ENCODE data around the gene SEMA5A. TPM values are rescaled to one million over a fixed set of nuclear protein-coding genes. Genes with fewer than 3 reads are reported as not detected.

SEMA5A gene
- total RNA-seq, 1 donor from 2014 or later, result 31.9 TPM

DNA sequence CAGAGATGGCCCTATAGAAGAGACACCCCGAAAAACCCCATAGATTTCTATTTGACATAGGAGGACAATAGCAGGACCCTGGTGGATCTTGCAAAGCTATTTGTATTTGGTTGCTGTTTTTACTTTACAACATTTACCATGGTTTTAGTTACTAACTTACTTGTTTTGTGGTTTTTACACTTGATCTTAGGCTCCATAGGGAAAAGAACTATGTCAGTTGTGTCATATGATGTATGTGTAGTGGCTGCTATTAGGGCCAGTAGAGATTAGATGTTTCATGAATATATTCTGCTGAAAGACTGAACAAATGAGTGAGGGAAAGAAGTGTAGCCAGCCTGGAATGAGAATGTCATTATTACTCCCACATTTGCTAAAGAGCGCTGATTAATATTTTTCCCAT is 388.1 kb downstream of the SEMA5A start:
- no peak for TF ChIP-seq CTCF (conservative IDR thresholded peaks at IDR 0.05)
- peaks cover 10% of the 10 kb centered on the region for H3K36me3 Mint-ChIP-seq (ENCODE audit: low read depth)
- peaks cover 6% of the 10 kb centered on the region for H3K4me1 Mint-ChIP-seq

DNA sequence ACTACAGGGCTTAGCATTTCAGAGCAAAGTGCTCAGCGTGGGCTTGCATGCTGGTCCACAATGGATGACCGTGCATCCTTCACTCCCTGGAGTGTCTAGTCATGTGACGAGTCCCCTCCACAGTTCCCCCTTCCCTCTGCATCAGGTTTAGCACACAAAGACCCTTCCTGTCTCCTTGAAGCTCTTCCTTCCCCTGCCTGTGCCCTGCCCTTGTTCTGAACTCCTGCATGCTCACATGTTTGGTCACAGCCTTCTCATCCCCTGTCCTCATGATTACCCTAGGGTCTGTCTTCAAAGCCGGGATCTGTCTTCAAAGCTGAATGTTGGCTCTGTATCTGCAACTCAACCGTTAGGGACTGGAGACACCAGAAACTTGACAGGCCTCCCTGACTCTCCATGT is 388.9 kb downstream of the SEMA5A start:
- Mint-ChIP-seq H3K4me3 (no peak overlapping the region), H3K36me3 (ENCODE audit: low read depth) (peaks cover 10% of the 10 kb centered on the region), H3K27ac (ENCODE audit: unreplicated experiment) (no peak overlapping the region), H3K27me3 (ENCODE audit: low read depth) (no peaks in the 10 kb centered on the region), H3K4me1 (peaks cover 6% of the 10 kb centered on the region), H3K9me3 (no peaks in the 10 kb centered on the region)
- DNase-seq (ENCODE audit: low read depth, low spot score), result no peak
- TF ChIP-seq CTCF (conservative IDR thresholded peaks at IDR 0.05), result no peak

More for the DNA sequence above, 388.1 kb downstream of the SEMA5A start:
- H3K4me3 Mint-ChIP-seq, result no peak overlapping the region
- H3K27me3 Mint-ChIP-seq (ENCODE audit: low read depth), result no peaks in the 10 kb centered on the region
- H3K9me3 Mint-ChIP-seq, result no peaks in the 10 kb centered on the region
- DNase-seq (ENCODE audit: low read depth, low spot score), result no peak
- H3K27ac Mint-ChIP-seq (ENCODE audit: unreplicated experiment), result no peak overlapping the region

GRCh38 chr5:9156282-9156681 is 389.6 kb downstream of the SEMA5A start:
- Mint-ChIP-seq H3K27me3 (ENCODE audit: low read depth) (no peaks in the 10 kb centered on the region), H3K27ac (ENCODE audit: unreplicated experiment) (no peak overlapping the region), H3K4me1 (peaks cover 6% of the 10 kb centered on the region), H3K36me3 (ENCODE audit: low read depth) (peaks cover 10% of the 10 kb centered on the region), H3K9me3 (no peaks in the 10 kb centered on the region), H3K4me3 (no peak overlapping the region)
- TF ChIP-seq CTCF (conservative IDR thresholded peaks at IDR 0.05), result peak; percentile 49
- DNase-seq (ENCODE audit: low read depth, low spot score), result no peak

GRCh38 chr5:9151684-9152427 is 394.0 kb downstream of the SEMA5A start:
- H3K36me3 Mint-ChIP-seq (ENCODE audit: low read depth), result peaks cover 6% of the 10 kb centered on the region
- no peaks in the 10 kb centered on the region for H3K27me3 Mint-ChIP-seq (ENCODE audit: low read depth)
- DNase-seq (ENCODE audit: low read depth, low spot score), result no peak
- no peak overlapping the region for H3K4me3 Mint-ChIP-seq
- H3K9me3 Mint-ChIP-seq, result no peaks in the 10 kb centered on the region
- H3K27ac Mint-ChIP-seq (ENCODE audit: unreplicated experiment), result no peak overlapping the region
- no peaks in the 10 kb centered on the region for H3K4me1 Mint-ChIP-seq
- no peak for TF ChIP-seq CTCF (conservative IDR thresholded peaks at IDR 0.05)

GRCh38 chr5:9149988-9150387 is 395.9 kb downstream of the SEMA5A start:
- H3K4me1 Mint-ChIP-seq, result no peaks in the 10 kb centered on the region
- H3K4me3 Mint-ChIP-seq, result no peak overlapping the region
- DNase-seq (ENCODE audit: low read depth, low spot score), result no peak
- H3K9me3 Mint-ChIP-seq, result peaks cover under 1% of the 10 kb centered on the region
- peaks cover 16% of the 10 kb centered on the region for H3K36me3 Mint-ChIP-seq (ENCODE audit: low read depth)
- no peak overlapping the region for H3K27ac Mint-ChIP-seq (ENCODE audit: unreplicated experiment)
- H3K27me3 Mint-ChIP-seq (ENCODE audit: low read depth), result no peaks in the 10 kb centered on the region
- TF ChIP-seq CTCF (conservative IDR thresholded peaks at IDR 0.05), result no peak

Data from neural crest cell (in vitro differentiated cells).